Skin of body (tissue), 2 donors: ENCODE results near the gene NCAN. TPM values are rescaled to one million over a fixed set of nuclear protein-coding genes. Genes with fewer than 3 reads are reported as not detected.

Source experiments
- DNase-seq: peaks from one replicate; lab custom pipeline; 2025; lab: John Stamatoyannopoulos, UW
- total RNA-seq: library from RNA; depleted of rRNA; stranded (reverse); fragments of >200 nt; gene quantifications from one replicate; pipeline ENCODE4 v1.2.3, GENCODE V29; 2014

NCAN gene
- total RNA-seq, 1 donor from 2014 or later, result 0.49 TPM

DNA sequence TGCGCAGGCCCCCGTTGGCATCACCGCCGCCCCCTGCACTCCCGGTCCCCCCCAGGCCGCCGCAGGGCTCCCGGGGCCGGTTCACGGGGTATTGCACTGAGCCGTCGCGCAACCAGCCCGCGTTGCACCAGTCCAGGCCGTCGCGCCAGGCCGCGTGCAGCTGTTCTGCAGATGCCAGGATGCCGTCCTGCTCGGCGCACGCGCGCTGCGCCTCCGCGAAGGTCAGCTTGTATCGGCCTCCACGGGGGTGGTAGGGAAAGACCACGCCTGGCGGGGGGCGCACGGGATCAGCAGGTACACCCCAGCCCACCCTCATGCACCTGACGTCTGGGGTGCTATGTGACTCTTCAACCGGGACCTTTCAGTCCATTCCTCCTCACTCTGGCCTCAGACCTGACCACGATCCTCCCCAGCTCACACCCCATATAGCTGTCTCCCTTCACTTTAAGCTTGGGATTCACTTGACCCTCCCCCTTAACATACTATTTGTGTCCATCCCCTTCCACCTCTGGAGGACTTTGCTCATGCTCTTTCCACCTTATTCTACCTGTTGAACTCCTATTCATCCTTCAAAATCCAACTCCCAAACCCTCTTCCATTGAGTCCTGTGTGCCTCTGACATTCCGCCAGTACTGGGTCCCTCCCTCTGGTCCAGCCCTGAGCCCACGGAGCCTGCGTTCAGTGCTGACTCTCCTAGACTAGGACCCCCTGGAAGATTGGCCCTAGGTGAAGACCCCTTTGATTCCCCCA is 47.0 kb downstream of the NCAN start:
- DNase-seq, result no peak

DNA sequence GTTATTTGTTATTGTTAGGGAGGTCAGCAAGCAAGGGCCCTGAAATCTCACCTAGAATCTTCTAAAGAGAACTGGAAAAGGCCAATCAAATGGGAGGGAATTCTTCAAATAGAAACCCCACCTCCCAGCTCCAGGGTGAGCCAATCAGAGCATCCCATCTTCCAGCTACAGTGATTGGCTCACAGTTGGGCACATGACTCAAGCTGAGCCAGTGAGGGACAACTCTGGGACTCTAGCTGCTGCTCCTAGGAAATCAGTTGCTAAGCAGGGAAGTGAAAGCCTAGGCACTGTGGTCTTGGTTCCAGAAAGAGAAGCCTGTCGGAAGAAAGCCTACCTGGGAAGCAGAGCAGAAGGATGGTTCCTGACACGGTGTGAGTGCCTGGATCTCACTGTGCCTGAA is 48.0 kb downstream of the NCAN start:
- no peak for DNase-seq

DNA sequence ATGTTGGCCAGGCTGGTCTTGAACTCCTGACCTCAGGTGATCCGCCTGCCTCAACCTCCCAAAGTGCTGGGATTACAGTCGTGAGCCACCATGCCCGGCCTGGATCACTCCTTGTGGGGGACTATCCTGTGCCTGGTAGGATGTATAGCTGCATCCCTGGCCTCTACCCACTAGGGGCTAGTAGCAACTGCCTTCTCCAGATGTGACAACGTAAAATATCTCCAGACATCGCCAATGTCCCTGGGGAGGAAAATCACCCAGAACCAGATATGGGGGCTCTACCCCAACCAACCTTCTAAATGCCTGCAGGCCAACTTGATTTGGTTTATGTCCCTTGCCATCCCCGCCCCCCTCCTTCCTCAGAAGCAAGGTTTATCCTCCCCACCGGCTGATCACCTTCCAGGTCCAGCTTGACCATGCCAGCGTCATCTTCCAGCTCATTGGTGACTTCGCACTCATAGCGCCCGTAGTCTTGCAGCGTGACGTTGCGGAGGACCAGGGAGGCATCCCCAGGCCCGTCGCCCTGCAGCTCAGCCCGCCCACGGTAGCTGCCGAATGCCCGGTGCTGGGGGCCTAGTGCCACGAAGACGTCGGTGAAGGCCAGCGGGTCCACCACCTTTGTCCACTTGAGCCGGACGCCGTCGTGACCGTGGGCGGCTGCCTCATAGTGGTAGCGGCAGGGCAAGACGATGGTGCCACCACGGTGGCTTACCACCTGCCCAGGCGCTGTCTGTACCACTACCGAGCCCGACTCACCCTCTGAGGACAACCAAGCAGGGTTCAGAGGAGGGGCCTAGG is 48.9 kb downstream of the NCAN start:
- DNase-seq, result no peak

DNA sequence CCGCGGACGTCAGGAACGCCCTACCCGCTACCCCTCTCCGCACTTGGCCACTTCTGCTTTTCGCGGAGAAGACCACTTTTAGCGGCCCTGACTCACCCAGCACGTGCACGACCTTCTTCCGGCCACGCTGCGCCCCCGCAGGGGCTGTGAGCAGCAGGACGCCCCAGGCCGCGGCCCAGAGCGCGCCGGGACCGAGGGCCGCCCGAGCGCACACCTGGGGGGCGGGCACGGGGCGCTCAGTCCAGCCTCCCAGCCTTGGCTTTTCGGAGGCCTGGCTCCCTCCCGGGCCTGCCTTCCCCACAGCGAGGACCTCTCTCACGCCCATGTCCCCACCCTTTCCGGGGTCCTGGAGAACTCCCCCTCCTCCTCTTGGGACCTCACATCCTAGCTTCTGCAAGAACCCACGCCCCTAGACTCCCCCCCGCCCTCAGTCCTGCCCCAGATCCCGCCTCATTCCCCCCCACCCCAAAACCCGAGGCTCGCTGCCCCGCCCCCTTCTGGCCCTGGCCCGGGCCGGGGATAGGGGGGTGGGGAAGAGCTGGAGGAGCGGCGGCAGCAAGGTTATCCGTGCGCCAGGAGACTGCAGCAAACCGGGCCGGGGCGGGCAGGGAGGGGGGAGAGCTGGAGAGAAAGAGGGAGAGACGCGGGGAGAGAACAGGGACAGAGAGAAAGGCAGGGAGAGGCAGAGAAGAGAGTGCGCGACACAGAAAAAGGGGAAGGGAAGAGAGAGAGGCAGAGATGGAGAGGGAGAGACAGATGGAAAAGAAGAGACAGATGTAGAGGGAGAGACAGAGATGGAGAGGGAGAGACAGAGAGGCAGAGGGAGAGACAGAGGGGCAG is 49.8 kb downstream of the NCAN start:
- DNase-seq, result no peak

DNA sequence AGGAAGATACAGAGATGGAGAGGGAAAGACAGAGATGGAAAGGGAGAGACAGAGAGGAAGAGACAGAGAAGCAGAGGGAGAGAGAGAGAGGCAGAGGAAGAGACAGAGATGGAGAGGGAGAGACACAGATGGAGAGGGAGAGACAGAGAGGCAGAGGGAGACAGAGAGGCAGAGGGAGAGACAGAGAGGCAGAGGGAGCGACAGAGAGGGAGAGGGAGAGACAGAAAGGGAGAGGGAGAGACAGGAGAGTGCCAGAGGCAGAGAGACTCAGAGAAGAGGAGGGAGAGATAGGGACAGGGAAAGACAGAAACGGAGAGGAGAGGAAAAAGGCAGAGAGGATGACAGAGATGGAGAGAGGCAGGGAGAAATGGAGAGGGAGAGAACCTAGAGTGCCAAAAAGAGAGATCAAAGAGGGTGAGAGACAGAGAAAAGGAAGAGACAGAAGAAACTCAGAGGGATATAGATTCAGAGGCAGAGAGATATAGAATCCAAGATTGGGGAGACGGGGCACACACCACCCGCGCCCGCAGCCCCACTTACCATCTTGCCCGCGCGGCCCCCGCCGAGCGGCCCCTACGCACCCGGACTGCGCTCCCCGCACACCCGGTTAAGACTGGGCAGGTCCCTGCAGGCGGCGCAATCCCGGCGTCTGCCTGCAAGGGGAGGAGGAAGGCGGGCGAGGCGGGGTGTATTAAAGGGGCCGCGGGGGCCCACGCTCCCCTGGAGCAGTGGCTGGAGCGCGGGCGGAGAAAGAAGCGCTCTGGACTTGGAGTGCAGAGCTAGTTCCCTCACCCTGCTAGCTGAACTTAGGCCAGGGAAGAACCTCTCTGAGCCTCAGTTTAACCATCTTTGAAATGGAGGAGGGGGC is 50.7 kb downstream of the NCAN start:
- no peak for DNase-seq

DNA sequence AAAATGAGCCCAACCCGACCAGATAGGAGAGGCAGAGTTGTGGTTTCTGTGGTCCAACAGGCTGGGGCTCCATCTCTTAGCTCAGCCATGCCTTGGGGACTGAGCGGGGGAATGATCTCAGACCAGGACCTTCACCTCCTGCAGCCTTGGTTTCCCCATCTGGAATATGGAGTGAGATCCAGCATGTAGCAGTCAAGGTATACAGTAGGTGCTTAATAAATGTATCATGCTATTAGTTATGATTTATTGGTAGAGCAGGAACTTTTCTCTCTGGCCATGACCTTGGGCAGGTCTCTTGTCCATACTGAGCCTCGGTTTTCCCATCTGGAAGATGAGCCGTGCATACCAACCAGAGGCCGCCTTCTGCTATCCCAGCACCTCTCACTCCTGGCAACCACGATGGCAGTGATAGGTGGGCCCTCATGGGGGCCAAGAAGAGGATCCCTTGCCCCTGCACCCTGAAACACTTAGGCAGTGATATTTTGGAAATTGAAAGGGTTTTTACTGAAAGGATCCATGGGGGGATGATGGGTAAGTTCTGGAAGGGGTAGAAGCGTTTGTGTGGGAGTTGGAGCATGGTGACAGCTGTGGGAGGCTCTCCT is 52.2 kb downstream of the NCAN start:
- DNase-seq, result no peak

DNA sequence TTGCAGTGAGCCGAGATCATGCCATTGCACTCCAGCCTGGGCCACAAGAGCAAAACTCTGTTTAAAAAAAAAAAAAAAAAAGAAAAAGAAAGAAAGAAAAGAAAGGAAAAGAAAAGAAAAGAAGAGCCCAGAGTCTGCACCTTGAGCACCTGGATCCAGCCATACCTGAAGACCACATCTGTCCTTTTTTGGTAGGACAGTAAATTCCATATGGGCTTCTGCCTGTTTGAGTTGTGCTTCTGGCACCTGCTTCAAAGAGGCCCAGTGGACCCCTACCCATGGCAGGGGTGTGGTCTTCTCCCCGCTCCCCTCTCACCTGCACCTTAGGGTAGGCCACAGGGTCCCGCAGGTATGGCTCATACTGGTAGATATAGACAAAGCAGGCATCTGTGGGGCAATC is 55.5 kb downstream of the NCAN start:
- no peak for DNase-seq

DNA sequence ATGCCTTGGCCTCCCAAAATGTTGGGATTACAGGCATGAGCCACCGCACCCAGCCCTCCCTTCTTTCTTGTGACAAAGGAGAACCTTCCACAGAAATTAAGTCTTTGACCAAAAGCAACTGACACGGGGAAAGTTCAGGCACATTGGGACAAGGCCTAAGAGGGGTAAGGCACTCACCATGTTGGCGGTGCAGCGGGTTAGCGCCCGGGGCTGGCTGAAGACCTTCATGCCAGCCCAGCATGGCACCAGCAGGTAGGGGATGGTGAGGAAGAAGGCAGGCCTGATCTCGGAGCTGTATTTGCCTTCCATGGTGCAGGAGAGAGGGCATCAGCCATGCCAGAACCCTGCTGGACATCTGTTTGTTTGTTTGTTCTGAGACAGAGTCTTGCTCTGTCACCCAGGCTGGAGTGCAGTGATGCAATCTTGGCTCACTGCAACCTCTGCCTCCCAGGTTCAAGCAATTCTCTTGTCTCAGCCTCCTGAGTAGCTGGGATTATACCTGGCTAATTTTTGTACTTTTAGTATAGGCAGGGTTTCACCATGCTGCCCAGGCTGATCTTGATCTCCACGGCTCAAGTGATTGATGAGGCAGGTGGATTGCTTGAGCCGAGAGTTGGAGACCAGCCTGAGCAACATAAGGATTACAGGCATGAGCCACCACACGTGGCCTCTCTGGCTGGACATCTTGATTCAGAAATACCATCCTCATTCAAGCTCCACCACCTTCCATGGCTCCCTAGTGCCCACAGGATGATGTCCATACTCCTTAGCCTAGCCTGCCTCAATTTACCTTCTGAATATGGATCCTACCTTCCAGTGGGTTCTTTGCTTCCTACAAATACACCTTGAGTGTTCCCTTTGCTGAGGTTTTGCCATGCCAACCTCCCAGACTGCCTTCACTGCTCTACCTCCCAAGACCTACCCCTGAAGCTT is 57.0 kb downstream of the NCAN start:
- DNase-seq, result no peak

DNA sequence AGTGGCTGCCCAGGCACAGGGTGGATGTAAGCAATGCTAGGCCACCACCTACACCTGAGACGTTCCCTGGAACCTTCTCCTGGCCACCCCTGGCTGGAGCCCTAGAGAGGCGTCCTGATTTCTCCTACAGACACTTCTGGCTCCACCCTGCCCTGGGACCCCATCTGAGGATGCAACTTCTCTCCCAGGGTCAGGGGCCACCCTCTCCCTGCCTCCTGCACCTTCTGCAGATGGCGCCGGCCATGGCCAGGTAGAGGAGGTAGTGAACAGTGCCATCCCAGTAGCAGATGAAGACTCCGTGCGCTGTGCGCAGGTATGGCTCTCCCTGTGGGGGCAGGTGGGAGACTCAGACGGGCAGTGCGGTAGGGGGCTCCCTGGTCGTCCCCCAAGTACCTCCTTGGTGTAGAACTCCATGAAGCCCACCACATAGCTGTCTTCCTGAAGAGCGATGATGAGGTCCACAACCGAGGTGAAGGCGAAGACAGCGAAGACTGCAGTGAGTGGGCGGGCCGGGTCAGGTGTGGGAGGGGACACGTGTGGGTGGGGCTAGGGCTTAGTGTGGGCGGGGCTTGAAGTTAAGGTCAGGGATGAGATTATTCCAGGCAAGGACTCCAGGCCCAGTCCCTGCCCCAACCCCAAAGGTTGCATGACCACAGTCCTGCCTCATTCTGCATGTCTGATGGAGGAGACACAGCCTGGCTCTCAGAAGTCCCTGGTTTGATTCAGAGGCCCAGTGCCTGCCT is 58.4 kb downstream of the NCAN start:
- DNase-seq, result no peak

DNA sequence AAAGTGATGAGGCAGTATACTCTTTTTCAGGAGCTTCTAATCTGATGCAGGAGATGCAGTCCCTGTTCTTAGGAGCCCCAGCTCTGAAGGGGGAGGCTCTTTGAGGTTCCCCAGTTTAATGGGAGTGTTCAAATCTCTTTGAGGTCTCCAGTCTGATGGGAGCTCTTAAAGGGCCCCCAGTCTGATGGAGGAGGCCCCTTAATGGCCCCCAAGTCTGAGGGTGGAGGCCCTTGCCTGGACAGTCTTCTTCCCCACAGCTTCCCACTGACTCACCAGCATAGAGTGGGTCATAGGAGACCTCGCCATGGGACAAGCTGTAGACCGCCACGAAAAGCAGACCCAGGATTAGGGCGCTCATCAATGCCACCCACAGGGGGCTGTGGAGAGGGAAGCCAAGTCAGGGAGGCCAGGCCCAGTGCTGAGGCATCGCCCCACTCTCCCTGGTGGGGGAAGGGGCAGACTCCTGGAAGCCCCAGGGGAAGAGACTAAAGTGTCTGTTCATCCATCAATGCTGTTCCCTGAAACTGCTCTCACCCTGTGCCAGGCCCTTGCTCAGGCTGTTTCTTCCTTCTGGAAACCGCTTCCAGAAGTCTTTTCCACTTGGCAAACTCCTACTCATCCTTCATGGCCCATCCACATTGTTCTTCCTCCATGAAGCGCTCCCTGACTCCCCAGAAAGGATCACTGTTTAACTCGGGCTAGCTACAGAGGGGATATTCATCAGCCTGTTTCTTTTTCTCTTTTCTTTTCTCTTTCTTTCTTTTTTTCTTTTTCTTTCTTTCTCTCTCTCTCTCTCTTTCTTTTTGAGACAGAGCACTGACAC is 59.2 kb downstream of the NCAN start:
- DNase-seq, result no peak

DNA sequence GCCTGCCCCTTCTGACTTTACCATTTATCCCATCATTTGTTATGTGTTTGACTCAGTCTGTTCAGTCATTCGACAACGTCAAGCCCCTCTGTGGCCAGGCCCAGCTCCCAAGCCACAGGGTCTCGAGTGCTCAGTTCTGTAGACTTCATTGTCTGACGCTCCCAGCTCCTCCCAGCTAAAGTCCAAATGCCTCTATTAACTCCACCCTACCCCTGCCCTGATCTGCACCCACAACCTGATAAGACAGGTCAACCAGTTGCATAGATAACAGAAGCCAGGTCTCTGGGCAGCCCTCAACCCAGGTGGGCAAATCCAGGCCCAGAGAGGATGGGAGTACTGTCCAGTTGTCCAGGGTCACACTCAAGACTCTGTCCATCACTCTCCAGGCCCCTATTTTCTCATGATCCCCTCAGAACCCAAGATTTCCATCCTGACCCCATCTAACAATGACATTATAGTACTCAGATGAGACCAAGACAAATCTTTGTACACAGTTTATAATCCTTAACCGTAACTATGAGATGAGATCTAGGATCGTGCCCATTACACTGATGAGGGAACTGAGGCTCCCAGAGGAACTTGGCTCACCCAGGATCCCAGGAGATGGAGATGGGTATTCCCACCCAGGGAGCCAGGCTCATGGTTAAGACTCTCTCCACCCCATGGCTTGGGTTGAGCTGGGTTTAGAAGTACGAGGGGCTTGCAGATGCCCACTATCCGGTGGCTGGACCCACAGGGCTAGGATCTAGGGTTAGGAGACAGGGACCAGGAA is 60.3 kb downstream of the NCAN start:
- DNase-seq, result no peak

DNA sequence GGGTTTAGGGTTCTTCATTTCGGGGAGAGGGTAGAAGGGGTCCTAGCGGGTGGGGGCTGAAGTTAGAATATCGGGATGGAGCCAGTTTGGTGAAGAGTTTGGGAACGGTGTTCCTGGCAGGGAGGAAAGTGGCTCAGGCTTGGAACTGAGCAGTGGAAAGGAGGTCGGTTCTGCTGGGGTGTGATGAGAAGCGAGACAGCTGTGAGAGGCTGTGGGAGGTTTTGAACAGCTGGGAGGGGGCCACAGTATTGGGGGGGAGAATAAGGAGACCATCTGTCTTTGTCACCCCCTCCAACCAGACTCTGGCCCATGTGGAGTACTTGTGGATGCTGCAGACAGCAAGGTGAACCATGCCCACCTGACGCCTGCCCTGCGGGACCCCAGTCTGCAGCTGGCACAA is 62.4 kb downstream of the NCAN start:
- no peak for DNase-seq

DNA sequence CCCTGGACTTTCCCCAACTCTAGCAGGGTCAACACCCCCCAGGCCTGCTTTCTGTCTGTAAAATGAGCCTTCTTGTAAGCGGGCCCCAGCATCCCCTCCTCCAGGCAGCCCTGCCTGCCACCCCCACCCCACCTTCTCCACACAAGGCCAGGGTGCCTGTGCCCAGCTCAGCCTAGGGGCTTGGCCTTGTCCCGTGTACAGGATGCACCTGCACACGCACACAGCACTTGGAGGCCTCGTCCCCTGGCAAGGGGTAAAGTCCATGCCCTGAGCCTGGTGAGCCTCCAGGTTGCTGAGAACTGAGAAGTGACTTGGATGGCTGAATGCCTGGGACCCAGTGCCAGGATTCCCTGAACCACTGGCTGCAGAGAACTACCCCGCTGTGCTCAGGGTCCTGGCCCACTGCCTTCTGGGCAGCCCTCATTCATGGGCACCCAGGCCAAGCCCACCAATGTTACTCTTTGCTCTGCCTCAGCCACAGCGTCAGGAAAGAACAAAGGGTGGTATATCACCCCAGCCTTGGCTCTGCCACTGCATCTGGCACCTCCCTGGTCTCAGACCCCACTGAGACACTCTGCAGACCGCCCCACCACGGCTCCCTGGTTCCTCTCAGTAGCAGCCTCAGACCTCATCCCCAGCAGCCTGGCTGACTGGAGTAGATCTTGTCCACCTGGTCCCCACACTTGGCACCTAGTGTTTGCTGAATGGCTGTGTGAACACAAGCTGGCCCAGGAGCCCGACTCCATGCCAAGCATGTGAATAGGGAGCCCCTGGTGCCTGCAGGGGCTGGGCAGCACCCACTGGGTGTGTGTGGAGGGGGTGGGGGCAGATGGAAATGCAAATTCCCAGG is 63.2 kb downstream of the NCAN start:
- no peak for DNase-seq

DNA sequence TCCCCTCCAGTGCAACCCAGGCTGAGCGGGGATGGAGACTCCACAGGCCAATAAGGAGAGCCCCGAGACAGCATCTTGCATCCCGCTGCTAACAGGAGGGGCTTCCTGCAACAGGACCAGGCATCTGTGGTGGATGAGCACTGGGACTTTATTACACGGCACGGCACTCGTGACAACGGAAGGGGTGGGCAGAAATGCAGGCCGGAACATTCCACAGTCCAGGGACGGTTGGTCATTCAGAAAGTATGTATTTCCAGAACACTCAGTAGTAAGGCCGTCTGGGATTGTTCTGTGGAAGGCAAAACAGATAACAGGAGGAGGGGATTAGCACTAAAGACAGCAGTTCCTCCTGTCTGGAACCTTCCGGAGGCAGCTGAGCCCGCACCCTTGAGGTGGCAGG is 64.6 kb downstream of the NCAN start:
- DNase-seq, result no peak

DNA sequence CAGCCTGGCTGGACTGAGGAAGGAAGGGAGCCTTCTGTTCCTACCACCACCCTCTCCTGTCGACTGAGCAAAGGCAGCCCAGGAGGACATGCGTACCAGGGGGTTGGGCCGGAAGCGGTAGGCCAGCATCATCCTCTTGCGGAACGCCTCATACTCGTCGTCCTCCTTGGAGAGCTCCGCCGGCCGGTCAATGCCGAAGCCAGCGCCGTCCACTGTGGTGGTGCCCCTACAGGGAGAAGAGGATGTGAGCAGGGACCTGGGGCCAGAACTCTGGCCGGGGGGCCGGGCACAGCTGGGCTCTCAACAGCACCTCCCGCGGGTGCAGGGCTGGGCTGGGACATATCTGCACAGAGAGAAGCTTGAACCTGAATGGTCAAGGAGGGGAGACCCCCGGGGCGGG is 65.1 kb downstream of the NCAN start:
- no peak for DNase-seq

DNA sequence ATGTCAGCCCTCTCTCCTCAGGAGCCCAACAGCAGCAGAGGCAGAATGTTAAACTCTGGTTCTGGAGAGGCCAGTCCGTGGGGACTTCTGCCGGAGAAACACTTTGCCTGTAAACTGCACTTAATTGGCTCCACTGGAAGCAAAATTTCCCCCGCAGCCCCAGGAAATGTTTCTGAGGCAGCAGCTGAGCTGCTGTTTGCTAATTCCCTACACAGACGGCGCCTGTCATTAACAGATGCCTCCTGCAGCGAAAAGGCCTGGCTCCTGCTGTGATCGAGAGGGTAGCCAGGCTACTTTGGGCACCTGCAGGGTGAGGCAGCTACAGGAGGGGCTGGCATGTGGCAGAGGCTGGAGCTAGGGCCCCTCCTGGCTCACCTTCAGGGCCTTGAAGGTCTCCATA is 66.6 kb downstream of the NCAN start:
- DNase-seq, result no peak
